Brain microvascular endothelial cell (primary cell): ENCODE results near the gene TACC3.

Experiments
- DNase-seq: peaks from one replicate; pipeline ENCODE4 v3.0.0-alpha.2; 2020
- H3K27ac ChIP-seq: fragments of 250-450 bp; sonication (Bioruptor Pico); 2 replicates; pipeline ENCODE4 v1.5.1; 2020; ENCODE audit warnings: mild to moderate bottlenecking, moderate library complexity
- H3K27me3 ChIP-seq: fragments of 250-450 bp; sonication (Bioruptor Pico); replicated peaks from 2 replicates; pipeline ENCODE4 v1.5.1; 2020; ENCODE audit warnings: mild to moderate bottlenecking
- H3K36me3 ChIP-seq: fragments of 250-450 bp; sonication (Bioruptor Pico); replicated peaks from 2 replicates; pipeline ENCODE4 v1.5.1; 2020; ENCODE audit warnings: mild to moderate bottlenecking
- H3K4me3 ChIP-seq: 2 replicates; pipeline ENCODE4 v1.5.1; 2011; ENCODE audit warnings: low read depth, mild to moderate bottlenecking, control low read depth, low read length, moderate library complexity
- CTCF ChIP-seq: IDR thresholded peaks from 2 replicates; pipeline ENCODE4 v1.5.1; 2011; ENCODE audit warnings: low read depth, mild to moderate bottlenecking, moderate library complexity, low read length, control low read depth, inconsistent platforms; ENCODE audit errors: missing control alignments
- in situ Hi-C: cut with HindIII; loops from 2 replicates; pipeline ENCODE4 v1.10.0; 2017; ENCODE audit warnings: low sequenced_read_pairs, low pct_ligation_motif_present

Gene TACC3

GRCh38 chr4:1787411-1788077, 66.2 kb downstream of the TACC3 start:
- TF ChIP-seq CTCF = no peak
- Histone ChIP-seq H3K27me3 (peaks cover 2% of the 10 kb centered on the region), H3K36me3 (no peaks in the 10 kb centered on the region), H3K4me3 (no peak overlapping the region), H3K27ac (no peak overlapping the region)
- DNase-seq = no peak
- in situ Hi-C loops = no loop called here

GRCh38 chr4:1788254-1788973, 67.1 kb downstream of the TACC3 start:
- in situ Hi-C loops = no loop called here
- TF ChIP-seq CTCF = no peak
- Histone ChIP-seq H3K27ac (no peak overlapping the region), H3K4me3 (no peak overlapping the region), H3K27me3 (peaks cover 2% of the 10 kb centered on the region), H3K36me3 (no peaks in the 10 kb centered on the region)
- DNase-seq = no peak

- no peak for DNase-seq
- Histone ChIP-seq H3K27ac (no peak overlapping the region), H3K4me3 (no peak overlapping the region), H3K36me3 (no peaks in the 10 kb centered on the region), H3K27me3 (peaks cover 8% of the 10 kb centered on the region)
- in situ Hi-C loops = no loop called here
- no peak for TF ChIP-seq CTCF
Measured at GRCh38 chr4:1789552-1789951, 68.2 kb downstream of the TACC3 start.

- Histone ChIP-seq H3K27me3 (peaks cover 13% of the 10 kb centered on the region), H3K27ac (no peak overlapping the region), H3K4me3 (no peak overlapping the region), H3K36me3 (no peaks in the 10 kb centered on the region)
- in situ Hi-C loops = no loop called here
- no peak for DNase-seq
- no peak for TF ChIP-seq CTCF
Measured at GRCh38 chr4:1790005-1790404, 68.7 kb downstream of the TACC3 start.

GRCh38 chr4:1792158-1792831, 71.0 kb downstream of the TACC3 start:
- in situ Hi-C loops = no loop called here
- H3K36me3 ChIP-seq = no peaks in the 10 kb centered on the region

More at GRCh38 chr4:1792158-1792831, 71.0 kb downstream of the TACC3 start:
- Histone ChIP-seq H3K27me3 (peaks cover 23% of the 10 kb centered on the region), H3K27ac (no peak overlapping the region), H3K4me3 (no peak overlapping the region)
- TF ChIP-seq CTCF = no peak
- no peak for DNase-seq
